Ascending aorta (tissue), 2 donors: Measurements from ENCODE around the gene RALGPS1. TPM values are rescaled to one million over a fixed set of nuclear protein-coding genes. Genes with fewer than 3 reads are reported as not detected.
"Not testable (repeated sequence)": the region's sequence is repeated elsewhere in the genome, so short reads cannot be mapped to it uniquely, and the experiment has no call there.

Experiments used
- DNase-seq, 2 donors: peaks; one replicate each; pipeline ENCODE4 v3.0.0-alpha.2; 2019; ENCODE audit warnings: low spot score in 2 of 2
- H3K27ac ChIP-seq, 2 donors: fragments of 200-600 bp; sonication (generic); one replicate each; pipeline ENCODE4 v1.5.1; 2016 to 2017; ENCODE audit warnings: mild to moderate bottlenecking in 1 of 2
- H3K27me3 ChIP-seq: fragments of 200-600 bp; sonication (generic); one replicate; pipeline ENCODE4 v1.5.1; 2017
- H3K36me3 ChIP-seq, 2 donors: fragments of 200-600 bp; sonication (generic); one replicate each; pipeline ENCODE4 v1.5.1; 2016
- H3K4me1 ChIP-seq, 2 donors: fragments of 200-600 bp; sonication (generic); one replicate each; pipeline ENCODE4 v1.5.1; 2016 to 2017; ENCODE audit warnings: mild to moderate bottlenecking in 1 of 2
- H3K4me3 ChIP-seq, 2 donors: fragments of 200-600 bp; sonication (generic); one replicate each; pipeline ENCODE4 v1.5.1; 2016 to 2017; ENCODE audit warnings: mild to moderate bottlenecking in 1 of 2
- H3K9me3 ChIP-seq, 2 donors: fragments of 200-600 bp; sonication (generic); one replicate each; pipeline ENCODE4 v1.5.1; 2016
- intact Hi-C: fragments of 100-400 bp; cut with DNase I; formaldehyde crosslinking; loops from one replicate; pipeline ENCODE4 v1.15.1; 2023
- total RNA-seq: library from RNA; depleted of rRNA; stranded (reverse); fragments of >200 nt; gene quantifications from one replicate; pipeline ENCODE4 v1.1.0, GENCODE V29; 2016
- TF ChIP-seq, protein P1 (sequence below), 3 experiments: fragments of 200-600 bp in 2 of 3; fragments of 450-650 bp in 1 of 3; sonication (generic) in 2 of 3; IDR thresholded peaks; one replicate each; pipeline ENCODE4 v1.5.1; 2016 to 2019; ENCODE audit warnings: antibody characterized with exemption in 3 of 3, mild to moderate bottlenecking in 1 of 3, moderate library complexity in 1 of 3

The RALGPS1 gene
- total RNA-seq, 1 donor from 2014 or later = 9.8 TPM

DNA sequence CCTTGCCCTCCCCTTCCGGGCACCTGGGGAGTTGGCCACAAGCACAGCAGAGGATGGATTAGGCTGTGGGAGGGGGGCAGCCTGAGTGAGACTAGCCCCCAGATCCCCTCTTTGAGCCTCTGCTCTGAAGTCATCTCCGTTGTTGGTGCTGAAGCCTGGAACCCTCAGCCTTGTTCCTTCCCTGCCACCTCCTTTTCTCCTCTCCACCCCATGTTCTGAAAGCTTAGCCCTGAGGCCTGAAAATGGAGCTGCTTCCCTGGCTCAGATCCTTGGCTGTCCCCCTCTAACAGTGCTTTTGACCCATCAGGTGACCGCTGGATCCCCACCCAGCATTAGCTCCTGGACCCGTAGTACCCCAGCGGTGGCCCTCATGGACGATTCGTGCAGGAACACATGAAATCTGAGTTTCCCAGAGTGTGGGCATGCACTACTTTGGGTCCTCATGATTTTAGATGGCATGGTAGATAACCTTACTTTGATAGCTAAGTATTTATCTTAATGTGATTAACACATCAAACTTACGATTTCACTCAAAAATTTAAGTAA, 229.4 kb downstream of the RALGPS1 start:
- no peaks in the 10 kb centered on the region for H3K4me1 ChIP-seq
- no peak overlapping the region for H3K4me3 ChIP-seq
- H3K27ac ChIP-seq = no peak overlapping the region
- TF ChIP-seq, protein P1, sequence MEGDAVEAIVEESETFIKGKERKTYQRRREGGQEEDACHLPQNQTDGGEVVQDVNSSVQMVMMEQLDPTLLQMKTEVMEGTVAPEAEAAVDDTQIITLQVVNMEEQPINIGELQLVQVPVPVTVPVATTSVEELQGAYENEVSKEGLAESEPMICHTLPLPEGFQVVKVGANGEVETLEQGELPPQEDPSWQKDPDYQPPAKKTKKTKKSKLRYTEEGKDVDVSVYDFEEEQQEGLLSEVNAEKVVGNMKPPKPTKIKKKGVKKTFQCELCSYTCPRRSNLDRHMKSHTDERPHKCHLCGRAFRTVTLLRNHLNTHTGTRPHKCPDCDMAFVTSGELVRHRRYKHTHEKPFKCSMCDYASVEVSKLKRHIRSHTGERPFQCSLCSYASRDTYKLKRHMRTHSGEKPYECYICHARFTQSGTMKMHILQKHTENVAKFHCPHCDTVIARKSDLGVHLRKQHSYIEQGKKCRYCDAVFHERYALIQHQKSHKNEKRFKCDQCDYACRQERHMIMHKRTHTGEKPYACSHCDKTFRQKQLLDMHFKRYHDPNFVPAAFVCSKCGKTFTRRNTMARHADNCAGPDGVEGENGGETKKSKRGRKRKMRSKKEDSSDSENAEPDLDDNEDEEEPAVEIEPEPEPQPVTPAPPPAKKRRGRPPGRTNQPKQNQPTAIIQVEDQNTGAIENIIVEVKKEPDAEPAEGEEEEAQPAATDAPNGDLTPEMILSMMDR (IDR thresholded peaks at IDR 0.05) = no peak
- H3K27me3 ChIP-seq = no peaks in the 10 kb centered on the region
- peak in 1 of 2 donors; percentile 52 for DNase-seq
- no peaks in the 10 kb centered on the region for H3K36me3 ChIP-seq
- intact Hi-C loops = no loop called here
- H3K9me3 ChIP-seq = no peaks in the 10 kb centered on the region

DNA sequence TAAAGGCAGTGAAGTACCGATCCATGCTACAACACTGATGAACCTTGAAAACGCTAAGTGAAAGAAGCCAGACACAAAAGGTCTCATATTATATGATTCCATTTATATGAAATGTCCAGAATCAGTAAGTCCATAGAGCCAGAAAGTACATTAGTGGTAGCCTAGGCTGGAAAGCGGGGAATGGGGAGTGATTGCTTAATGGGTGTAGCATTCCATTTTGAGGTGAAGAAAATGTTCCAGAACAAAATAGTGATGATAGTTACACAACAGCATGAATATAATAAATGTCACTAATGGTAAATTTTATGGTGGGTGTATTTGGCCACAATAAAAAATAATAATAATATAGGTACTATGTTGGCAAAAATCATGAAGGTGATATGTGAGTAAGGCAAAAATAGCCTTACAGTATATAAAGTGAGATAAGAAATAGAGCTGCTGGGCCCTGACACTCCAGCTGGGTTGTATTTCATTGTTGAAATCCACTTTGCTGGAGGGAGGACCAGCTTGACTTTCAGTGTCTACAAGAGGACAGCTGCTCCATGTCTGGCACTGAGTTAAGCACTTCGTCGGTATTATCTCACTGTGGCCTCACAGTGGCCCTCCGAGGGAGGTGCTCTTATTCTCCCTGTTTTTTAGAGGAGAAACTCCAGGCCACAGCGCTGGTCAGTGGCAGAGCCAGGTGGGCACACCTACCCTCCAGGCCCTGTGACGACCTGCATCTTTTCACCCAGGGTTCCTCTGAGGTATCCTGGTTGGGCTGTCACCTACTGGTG, 230.3 kb downstream of the RALGPS1 start:
- TF ChIP-seq, protein P1 (IDR thresholded peaks at IDR 0.05) = no peak
- H3K4me1 ChIP-seq = no peaks in the 10 kb centered on the region
- H3K4me3 ChIP-seq = no peak overlapping the region
- H3K9me3 ChIP-seq = no peaks in the 10 kb centered on the region
- H3K27me3 ChIP-seq = no peaks in the 10 kb centered on the region
- DNase-seq = peak in 1 of 2 donors; percentile 56
- H3K27ac ChIP-seq = no peak overlapping the region
- no peaks in the 10 kb centered on the region for H3K36me3 ChIP-seq
- intact Hi-C loops = no loop called here

GRCh38 chr9:127146841-127147240, 232.3 kb downstream of the RALGPS1 start:
- H3K4me3 ChIP-seq, H3K9me3 ChIP-seq, H3K27ac ChIP-seq, H3K27me3 ChIP-seq, DNase-seq, H3K36me3 ChIP-seq, intact Hi-C loops, H3K4me1 ChIP-seq: not testable (repeated sequence)

DNA sequence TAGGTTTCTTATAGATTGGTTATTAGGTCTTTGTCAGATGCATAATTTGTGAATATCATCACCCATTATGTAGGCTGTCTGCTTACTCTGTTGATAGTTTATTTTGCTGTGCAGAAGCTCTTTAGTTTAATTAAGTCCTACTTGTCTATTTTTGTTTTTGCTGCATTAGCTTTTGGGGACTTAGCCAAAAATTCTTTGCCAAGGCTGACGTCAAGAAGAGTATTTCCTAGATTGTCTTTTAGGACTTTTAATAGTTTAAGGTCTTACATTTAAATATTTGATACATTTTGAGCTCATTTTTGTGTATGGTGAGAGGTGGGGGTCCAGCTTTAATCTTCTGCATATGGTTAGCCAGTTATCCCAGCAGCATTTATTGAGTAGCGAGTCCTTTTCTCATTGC, 232.7 kb downstream of the RALGPS1 start:
- intact Hi-C loops = no loop called here
- TF ChIP-seq, protein P1 (IDR thresholded peaks at IDR 0.05) = no peak
- DNase-seq = no peak
- Histone ChIP-seq H3K9me3 (no peaks in the 10 kb centered on the region), H3K27ac (no peak overlapping the region), H3K4me1 (no peaks in the 10 kb centered on the region), H3K4me3 (no peak overlapping the region), H3K36me3 (no peaks in the 10 kb centered on the region), H3K27me3 (no peaks in the 10 kb centered on the region)

- H3K27ac ChIP-seq = no peak overlapping the region
- TF ChIP-seq, protein P1 (IDR thresholded peaks at IDR 0.05) = no peak
- H3K4me3 ChIP-seq = no peak overlapping the region
- no peak for DNase-seq
- intact Hi-C loops = no loop called here
- H3K9me3 ChIP-seq = no peaks in the 10 kb centered on the region
- no peaks in the 10 kb centered on the region for H3K4me1 ChIP-seq
- no peaks in the 10 kb centered on the region for H3K36me3 ChIP-seq
- no peaks in the 10 kb centered on the region for H3K27me3 ChIP-seq
These were observed 233.4 kb downstream of the RALGPS1 start for GRCh38 chr9:127148014-127148413.

- intact Hi-C loops = no loop called here
- Histone ChIP-seq H3K27me3 (no peaks in the 10 kb centered on the region), H3K9me3 (no peaks in the 10 kb centered on the region), H3K36me3 (no peaks in the 10 kb centered on the region), H3K4me3 (no peak overlapping the region), H3K4me1 (peaks cover under 1% of the 10 kb centered on the region in 2 donors), H3K27ac (no peak overlapping the region)
- TF ChIP-seq, protein P1 (IDR thresholded peaks at IDR 0.05) = no peak
- no peak for DNase-seq
These were observed 234.4 kb downstream of the RALGPS1 start for GRCh38 chr9:127149010-127149409.
